DMS 273 (cell line): ENCODE data around the gene SLC5A3.
A peak's percentile ranks its signal among the peaks of the same experiment; 100 is the strongest.

Source experiments
- DNase-seq: peaks from one replicate; lab custom pipeline; 2025; ENCODE audit not compliant: unreplicated experiment; lab: John Stamatoyannopoulos, UW

SLC5A3 gene

DNA sequence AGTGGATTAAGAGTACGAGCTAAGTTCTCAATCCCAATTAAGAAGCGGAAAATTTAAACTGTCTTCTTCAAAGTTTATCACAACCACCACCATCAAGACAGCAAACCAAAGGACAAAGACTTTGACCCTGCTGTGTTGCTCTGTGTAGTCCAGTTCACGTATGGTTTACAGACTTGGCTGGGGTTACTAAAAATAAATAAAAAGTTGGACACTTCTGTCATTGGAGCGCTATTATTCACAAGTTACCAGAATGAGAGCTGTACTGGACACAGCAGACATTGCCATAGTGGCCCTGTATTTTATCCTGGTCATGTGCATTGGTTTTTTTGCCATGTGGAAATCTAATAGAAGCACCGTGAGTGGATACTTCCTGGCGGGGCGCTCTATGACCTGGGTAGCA is 21.6 kb downstream of the SLC5A3 start:
- DNase-seq: no peak

GRCh38 chr21:34097442-34097841 is 24.1 kb downstream of the SLC5A3 start:
- DNase-seq: no peak

GRCh38 chr21:34100337-34100736 is 27.0 kb downstream of the SLC5A3 start:
- no peak for DNase-seq

GRCh38 chr21:34100790-34101189 is 27.4 kb downstream of the SLC5A3 start:
- DNase-seq: no peak

DNA sequence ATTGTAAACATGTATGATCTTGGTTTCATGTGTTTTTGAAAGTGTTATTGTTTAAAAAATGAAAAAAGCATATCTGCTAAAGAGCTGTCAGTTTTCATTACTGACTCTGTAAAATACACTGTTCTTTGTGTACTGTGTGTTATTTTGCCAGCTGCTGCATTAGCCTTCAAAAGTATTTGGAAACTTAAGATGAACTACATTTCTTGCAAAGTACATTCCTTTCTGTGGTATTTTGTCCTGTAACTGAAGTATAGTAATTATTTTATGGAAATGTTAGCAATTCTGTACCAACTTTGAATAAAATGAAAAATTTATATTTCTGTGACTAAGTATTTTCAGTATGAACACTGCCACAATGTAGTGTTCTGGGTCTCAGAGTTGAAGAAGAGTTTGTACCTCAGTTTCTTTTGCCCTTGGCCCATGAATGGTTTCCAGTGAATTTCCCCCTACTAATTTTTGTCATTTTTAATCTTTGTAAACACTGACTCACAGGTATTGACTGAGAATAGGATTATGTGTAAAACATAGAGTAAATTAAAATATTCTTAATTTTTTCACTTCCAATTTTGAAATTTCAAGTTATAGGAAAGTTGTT is 32.7 kb downstream of the SLC5A3 start:
- no peak for DNase-seq

GRCh38 chr21:34107606-34108005 is 34.2 kb downstream of the SLC5A3 start:
- no peak for DNase-seq

DNA sequence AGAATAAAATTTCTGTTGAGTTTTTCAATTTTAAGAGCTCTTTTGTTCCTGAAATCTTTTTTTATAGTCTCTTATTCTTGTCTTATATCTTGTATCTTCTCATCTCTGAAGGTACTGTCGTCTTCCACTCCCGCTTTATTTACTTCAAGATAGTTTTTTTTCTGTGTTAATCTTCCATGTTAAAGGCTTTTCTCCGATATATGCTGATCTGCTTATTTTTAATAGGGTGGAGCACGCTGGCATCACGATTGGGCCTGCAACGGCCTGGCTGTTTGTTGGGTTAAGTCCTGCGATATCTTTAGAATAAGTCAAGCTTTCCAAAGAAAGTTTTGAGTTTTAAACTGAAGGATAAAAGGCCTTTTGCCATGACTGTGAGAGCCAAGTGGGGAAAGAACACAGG is 35.7 kb downstream of the SLC5A3 start:
- no peak for DNase-seq

GRCh38 chr21:34110594-34111202 is 37.3 kb downstream of the SLC5A3 start:
- DNase-seq: no peak

- DNase-seq: no peak
Measured at GRCh38 chr21:34112316-34113033, 39.1 kb downstream of the SLC5A3 start.

DNA sequence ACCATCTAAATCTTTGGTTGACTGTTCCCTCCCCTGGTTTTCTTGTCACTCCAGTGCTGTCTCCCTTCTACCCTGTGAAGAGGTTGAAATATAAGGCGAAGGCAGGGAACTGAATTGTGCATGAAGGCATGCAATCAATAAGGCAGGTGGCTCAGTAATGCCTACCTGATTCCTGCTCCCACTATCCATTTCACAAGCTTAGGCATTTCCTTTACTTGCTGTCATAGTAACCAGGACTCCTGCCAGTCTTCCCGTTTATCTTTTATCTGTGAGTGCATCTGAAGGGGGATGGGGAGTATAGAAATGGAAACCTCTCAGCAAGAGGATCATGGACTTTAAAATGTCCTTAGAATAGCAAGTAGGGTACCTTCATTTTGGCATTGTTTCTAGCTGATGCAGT is 40.5 kb downstream of the SLC5A3 start:
- DNase-seq: peak; percentile 4

DNA sequence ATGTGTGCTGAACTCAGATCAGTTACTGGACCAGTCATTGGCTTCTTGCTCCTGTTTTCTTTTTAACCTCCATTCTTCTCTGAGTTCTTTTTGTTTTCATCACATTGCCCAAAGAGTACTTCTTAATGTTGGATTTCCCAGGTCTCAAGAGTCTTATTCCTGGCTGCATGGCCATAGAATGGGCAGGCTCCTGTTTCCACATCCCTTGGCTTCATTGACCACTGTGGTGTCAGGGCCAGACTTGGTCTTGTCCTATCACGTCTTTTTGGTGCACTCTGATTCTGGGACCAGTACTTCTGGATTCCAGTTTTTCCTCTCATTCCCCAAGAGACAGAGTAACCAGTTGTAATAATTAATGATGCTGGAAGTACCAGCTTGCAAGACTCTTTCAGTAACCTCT is 41.8 kb downstream of the SLC5A3 start:
- no peak for DNase-seq

DNA sequence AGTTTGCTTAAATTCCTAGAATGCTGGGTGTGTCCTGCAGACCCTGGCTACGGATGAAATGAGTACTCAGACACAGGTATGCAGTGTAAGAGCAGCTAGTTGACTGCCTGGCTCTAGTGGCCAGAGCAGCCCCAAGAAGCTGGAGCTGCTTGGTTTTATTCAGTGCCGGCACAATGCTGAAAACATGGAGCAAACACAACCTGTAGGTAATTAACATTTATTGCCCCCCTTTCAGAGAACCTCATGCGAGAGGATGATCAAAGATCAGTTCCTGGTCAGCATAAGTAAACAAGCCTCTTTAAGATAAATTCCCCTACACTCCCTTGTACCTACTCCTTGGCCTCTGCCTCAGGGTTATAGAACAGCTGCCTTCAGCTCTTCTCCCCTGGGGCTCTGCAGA is 43.2 kb downstream of the SLC5A3 start:
- no peak for DNase-seq

- DNase-seq: no peak
Measured at GRCh38 chr21:34120867-34121266, 47.5 kb downstream of the SLC5A3 start.

DNA sequence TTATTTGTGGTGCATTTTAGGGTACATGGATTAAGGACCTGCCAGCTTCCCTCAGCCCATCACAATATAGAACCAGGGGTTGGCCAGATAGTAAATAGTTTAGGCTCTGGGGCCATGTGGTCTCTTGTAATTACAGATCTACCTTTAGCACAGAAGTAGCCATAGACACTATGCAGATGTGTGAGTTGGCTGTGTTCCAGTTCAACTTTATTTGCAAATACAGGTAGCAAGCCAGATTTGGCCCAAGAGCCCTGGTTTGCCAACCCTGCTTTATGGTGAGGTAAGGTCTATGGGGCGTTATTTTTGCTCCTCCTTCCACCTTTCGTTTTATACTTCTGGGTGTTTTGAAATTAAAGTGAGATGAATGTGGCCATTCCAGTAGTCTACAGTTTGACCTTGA is 48.7 kb downstream of the SLC5A3 start:
- DNase-seq: peak; percentile 9
